ENCODE data around the gene C4BPB. TPM values are rescaled to one million over a fixed set of nuclear protein-coding genes. Genes with fewer than 3 reads are reported as not detected.

C4BPB gene
- polyA plus RNA-seq (2012; ENCODE audit: insufficient read length, low read depth): not detected

GRCh38 chr1:207088701-207089626 lies at the start of gene C4BPB:
Gene C4BPB (plus strand): TSS chr1:207088860. CDS start chr1:207089532, 672 bp downstream.
- TF ChIP-seq SIN3A (IDR thresholded peaks at IDR 0.05; ENCODE audit: borderline replicate concordance, insufficient read depth, low read length) (no peak), REST (IDR thresholded peaks at IDR 0.05; ENCODE audit: insufficient read depth in 1 of 2, low read depth in 2 of 2, low read length in 2 of 2) (no peak), TAF1 (IDR thresholded peaks at IDR 0.05; ENCODE audit: borderline replicate concordance, insufficient read depth, low read length) (no peak), FOXP2 (optimal IDR thresholded peaks at IDR 0.05; ENCODE audit: borderline replicate concordance, extremely low read depth, extremely low read length, insufficient read depth) (no peak), POLR2AphosphoS5 (IDR thresholded peaks at IDR 0.05; ENCODE audit: low read depth, low read length) (no peak)

- no peak for TF ChIP-seq SIN3A (IDR thresholded peaks at IDR 0.05; ENCODE audit: borderline replicate concordance, insufficient read depth, low read length)
- no peak for TF ChIP-seq FOXP2 (optimal IDR thresholded peaks at IDR 0.05; ENCODE audit: borderline replicate concordance, extremely low read depth, extremely low read length, insufficient read depth)
- no peak for TF ChIP-seq TAF1 (IDR thresholded peaks at IDR 0.05; ENCODE audit: borderline replicate concordance, insufficient read depth, low read length)
- no peak for TF ChIP-seq POLR2AphosphoS5 (IDR thresholded peaks at IDR 0.05; ENCODE audit: low read depth, low read length)
- TF ChIP-seq REST (IDR thresholded peaks at IDR 0.05; ENCODE audit: insufficient read depth in 1 of 2, low read depth in 2 of 2, low read length in 2 of 2): no peak
Observed at GRCh38 chr1:207039380-207040180, 49.1 kb upstream of the C4BPB start.

GRCh38 chr1:207040181-207040533 lies 48.5 kb upstream of the C4BPB start:
- TF ChIP-seq SIN3A (IDR thresholded peaks at IDR 0.05; ENCODE audit: borderline replicate concordance, insufficient read depth, low read length) (no peak), TAF1 (IDR thresholded peaks at IDR 0.05; ENCODE audit: borderline replicate concordance, insufficient read depth, low read length) (no peak), REST (IDR thresholded peaks at IDR 0.05; ENCODE audit: insufficient read depth in 1 of 2, low read depth in 2 of 2, low read length in 2 of 2) (no peak), POLR2AphosphoS5 (IDR thresholded peaks at IDR 0.05; ENCODE audit: low read depth, low read length) (no peak), FOXP2 (optimal IDR thresholded peaks at IDR 0.05; ENCODE audit: borderline replicate concordance, extremely low read depth, extremely low read length, insufficient read depth) (no peak)

- TF ChIP-seq POLR2AphosphoS5 (IDR thresholded peaks at IDR 0.05; ENCODE audit: low read depth, low read length): no peak
- no peak for TF ChIP-seq TAF1 (IDR thresholded peaks at IDR 0.05; ENCODE audit: borderline replicate concordance, insufficient read depth, low read length)
- no peak for TF ChIP-seq REST (IDR thresholded peaks at IDR 0.05; ENCODE audit: insufficient read depth in 1 of 2, low read depth in 2 of 2, low read length in 2 of 2)
- no peak for TF ChIP-seq FOXP2 (optimal IDR thresholded peaks at IDR 0.05; ENCODE audit: borderline replicate concordance, extremely low read depth, extremely low read length, insufficient read depth)
- TF ChIP-seq SIN3A (IDR thresholded peaks at IDR 0.05; ENCODE audit: borderline replicate concordance, insufficient read depth, low read length): no peak
Observed at GRCh38 chr1:207045453-207045852, 43.2 kb upstream of the C4BPB start.
